Ecto neural progenitor cell (in vitro differentiated cells): ENCODE measurements around the gene RDX.

ENCODE experiments used
- DNase-seq: peaks from one replicate; pipeline ENCODE4 v3.0.0-alpha.2; 2018; ENCODE audit warnings: low spot score

The RDX gene

GRCh38 chr11:110130642-110131238 lies 165.7 kb downstream of the RDX start:
- peak; percentile 64 for DNase-seq

GRCh38 chr11:110128161-110128560 lies 168.3 kb downstream of the RDX start:
- peak; percentile 77 for DNase-seq

GRCh38 chr11:110126936-110127335 lies 169.5 kb downstream of the RDX start:
- no peak for DNase-seq

- DNase-seq: no peak
Measured at GRCh38 chr11:110125632-110126031, 170.8 kb downstream of the RDX start.
